PC-3 (cell line): ENCODE measurements around the gene CYP11A1.

ENCODE experiments used
- CTCF ChIP-seq: fragments of 300-600 bp; sonication (generic); conservative IDR thresholded peaks from 2 replicates; pipeline ENCODE4 v1.5.1; 2017; ENCODE audit warnings: antibody characterized with exemption, low read depth, mild to moderate bottlenecking, low read length
- EZH2 ChIP-seq: fragments of 300-600 bp; sonication (generic); IDR thresholded peaks from one replicate; pipeline ENCODE4 v1.6.1; 2017; ENCODE audit warnings: antibody characterized with exemption, mild to moderate bottlenecking, low read length; ENCODE audit not compliant: unreplicated experiment

GRCh38 chr15:74397239-74398068 is 30.0 kb upstream of the CYP11A1 start:
- no peak for TF ChIP-seq CTCF
- TF ChIP-seq EZH2, result no peak
